Thymus (tissue), 11 donors: ENCODE measurements around the gene SOAT1. TPM values are rescaled to one million over a fixed set of nuclear protein-coding genes. Genes with fewer than 3 reads are reported as not detected.

Experiments
- DNase-seq, 9 donors: peaks; one replicate each; pipeline ENCODE4 v3.0.0-alpha.2; 2013; ENCODE audit warnings: low spot score in 9 of 9, low read depth in 6 of 9, missing footprints in 1 of 9
- H3K27ac ChIP-seq, 2 donors: one replicate each; pipeline ENCODE4 v1.5.1; 2013; ENCODE audit warnings: control low read depth in 1 of 2, low read depth in 1 of 2, low read length in 1 of 2, mild to moderate bottlenecking in 1 of 2, moderate library complexity in 1 of 2
- H3K27me3 ChIP-seq, 2 donors: one replicate each; pipeline ENCODE4 v1.5.1; 2013; ENCODE audit warnings: low read length in 1 of 2; ENCODE audit not compliant: control insufficient read depth in 2 of 2, insufficient read depth in 1 of 2
- H3K36me3 ChIP-seq, 2 donors: one replicate each; pipeline ENCODE4 v1.5.1; 2013; ENCODE audit warnings: low read length in 1 of 2, mild to moderate bottlenecking in 1 of 2, moderate library complexity in 1 of 2; ENCODE audit not compliant: control insufficient read depth in 2 of 2, insufficient read depth in 2 of 2
- H3K4me1 ChIP-seq, 2 donors: one replicate each; pipeline ENCODE4 v1.5.1; 2013; ENCODE audit warnings: low read length in 2 of 2; ENCODE audit not compliant: control insufficient read depth in 2 of 2, insufficient read depth in 2 of 2
- H3K4me3 ChIP-seq, 2 donors: one replicate each; pipeline ENCODE4 v1.5.1; 2013; ENCODE audit warnings: low read length in 2 of 2, control low read depth in 1 of 2, mild to moderate bottlenecking in 1 of 2
- H3K9me3 ChIP-seq, 2 donors: one replicate each; pipeline ENCODE4 v1.5.1; 2013; ENCODE audit warnings: low read length in 1 of 2, mild to moderate bottlenecking in 1 of 2; ENCODE audit not compliant: control insufficient read depth in 2 of 2, insufficient read depth in 1 of 2
- WGBS: extraction: QIAGEN DNeasy Blood & Tissue Kit; methylation state at CpG from one replicate; pipeline ENCODE4 v1.1.7; 2013; 5-methylcytosine and 5-hydroxymethylcytosine counted together
- polyA plus RNA-seq: library from polyadenylated mRNA; stranded (reverse); fragments of 200-250 nt; gene quantifications from one replicate; pipeline ENCODE4 v1.2.3, GENCODE V29; 2013
- total RNA-seq: library from RNA; stranded (reverse); fragments of 120-200 nt; gene quantifications from one replicate; pipeline ENCODE4 v1.2.4, GENCODE V29; 2013
- donor health status: healthy.

SOAT1 gene
- total and polyA plus RNA-seq, 2 donors: 7.9 to 8.8 TPM

DNA sequence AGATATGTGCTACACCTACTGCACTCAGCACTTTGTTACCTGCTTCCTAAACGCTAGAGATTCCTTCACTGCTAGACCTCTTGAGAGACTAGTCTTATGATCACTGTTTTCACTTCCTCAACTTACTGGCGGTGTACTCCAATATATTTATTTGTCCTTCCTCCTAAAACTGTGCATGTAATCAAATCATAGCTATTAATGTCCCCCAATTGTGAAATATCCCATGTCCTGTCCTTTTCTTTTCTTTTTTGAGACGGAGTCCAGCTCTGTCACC lies 3.4 kb downstream of the SOAT1 start:
- Histone ChIP-seq H3K4me1 (peaks cover 14 to 17% of the 10 kb centered on the region in 2 donors), H3K4me3 (no peak overlapping the region), H3K9me3 (no peaks in the 10 kb centered on the region), H3K27me3 (no peaks in the 10 kb centered on the region), H3K36me3 (no peaks in the 10 kb centered on the region), H3K27ac (no peak overlapping the region)
- 94% methylated on average over 3 of the region's 3 CpGs for WGBS
- DNase-seq: no peak

- Histone ChIP-seq H3K9me3 (no peaks in the 10 kb centered on the region), H3K4me1 (peaks cover 10 to 13% of the 10 kb centered on the region in 2 donors), H3K27me3 (no peaks in the 10 kb centered on the region), H3K4me3 (no peak overlapping the region), H3K27ac (no peak overlapping the region), H3K36me3 (no peaks in the 10 kb centered on the region)
- peak in 5 of 9 donors; percentile 20 to 75 (median 43) for DNase-seq
- 38% methylated on average over 3 of the region's 3 CpGs for WGBS
Observed at GRCh38 chr1:179298952-179299351, 5.4 kb downstream of the SOAT1 start.

DNA sequence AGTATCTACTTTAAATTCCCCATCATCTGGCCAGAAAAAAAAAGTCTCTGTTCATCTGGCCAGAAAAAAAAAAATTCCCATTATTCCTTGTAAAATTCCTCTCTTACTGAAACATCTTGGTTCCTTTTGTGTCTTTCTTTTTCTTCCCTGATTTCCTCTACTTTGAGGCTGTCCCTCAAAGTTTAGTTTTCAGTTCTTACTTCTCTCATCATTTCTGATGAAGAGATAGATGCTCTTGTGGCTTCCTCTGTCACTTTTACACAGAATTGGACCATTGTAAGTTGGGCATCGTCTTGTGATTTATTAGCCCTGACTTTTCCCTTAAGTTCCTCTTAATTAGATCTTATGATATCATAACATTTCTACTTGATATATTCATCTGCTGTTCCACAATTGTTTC lies 6.5 kb downstream of the SOAT1 start:
- Histone ChIP-seq H3K36me3 (no peaks in the 10 kb centered on the region), H3K4me3 (no peak overlapping the region), H3K27me3 (no peaks in the 10 kb centered on the region), H3K4me1 (peaks cover 3 to 5% of the 10 kb centered on the region in 2 donors), H3K27ac (no peak overlapping the region), H3K9me3 (no peaks in the 10 kb centered on the region)
- WGBS: 50% methylated on average over 1 of the region's 1 CpG
- no peak for DNase-seq

DNA sequence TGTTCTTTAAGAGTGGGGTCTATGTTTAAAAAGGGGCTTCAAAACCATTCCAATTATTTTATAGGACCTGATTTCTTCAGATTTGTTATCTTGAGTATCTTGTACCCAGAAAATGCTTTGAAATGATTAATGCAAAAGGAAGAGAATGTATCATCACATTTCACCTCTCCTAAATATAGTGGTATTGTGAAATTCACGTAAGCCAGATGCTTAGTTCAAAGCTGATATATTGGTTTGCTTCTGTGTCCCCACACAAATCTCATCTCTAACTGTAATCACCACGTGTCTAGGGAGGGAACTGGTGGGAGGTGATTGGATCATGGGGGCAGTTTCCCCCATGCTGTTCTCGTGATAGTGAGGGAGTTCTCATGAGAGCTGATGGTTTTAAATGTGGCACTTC lies 8.5 kb downstream of the SOAT1 start:
- Histone ChIP-seq H3K9me3 (no peaks in the 10 kb centered on the region), H3K36me3 (peaks cover 0 to 5% of the 10 kb centered on the region in 2 donors), H3K4me3 (no peak overlapping the region), H3K27me3 (no peaks in the 10 kb centered on the region), H3K4me1 (peaks cover 2 to 4% of the 10 kb centered on the region in 2 donors), H3K27ac (no peak overlapping the region)
- DNase-seq: no peak
- 91% methylated on average over 3 of the region's 3 CpGs for WGBS

- peaks cover 0 to 5% of the 10 kb centered on the region in 2 donors for H3K36me3 ChIP-seq
- no peak overlapping the region for H3K27ac ChIP-seq
- H3K4me3 ChIP-seq: no peak overlapping the region
- WGBS: 97% methylated on average over 3 of the region's 3 CpGs
- peaks cover 2 to 4% of the 10 kb centered on the region in 2 donors for H3K4me1 ChIP-seq
- DNase-seq: no peak
- H3K27me3 ChIP-seq: no peaks in the 10 kb centered on the region
- H3K9me3 ChIP-seq: no peaks in the 10 kb centered on the region
Observed at GRCh38 chr1:179303200-179303785, 9.7 kb downstream of the SOAT1 start.

GRCh38 chr1:179305450-179305849 lies 11.9 kb downstream of the SOAT1 start:
- Histone ChIP-seq H3K4me1 (no peaks in the 10 kb centered on the region), H3K27ac (no peak overlapping the region), H3K27me3 (no peaks in the 10 kb centered on the region), H3K9me3 (no peaks in the 10 kb centered on the region), H3K36me3 (peaks cover 0 to 5% of the 10 kb centered on the region in 2 donors), H3K4me3 (no peak overlapping the region)
- no peak for DNase-seq
- 98% methylated on average over 1 of the region's 1 CpG for WGBS

- Histone ChIP-seq H3K27ac (no peak overlapping the region), H3K4me1 (no peaks in the 10 kb centered on the region), H3K36me3 (peaks cover 0 to 5% of the 10 kb centered on the region in 2 donors), H3K9me3 (no peaks in the 10 kb centered on the region), H3K4me3 (no peak overlapping the region), H3K27me3 (no peaks in the 10 kb centered on the region)
- no peak for DNase-seq
- 93% methylated on average over 3 of the region's 3 CpGs for WGBS
Observed at GRCh38 chr1:179310291-179310690, 16.7 kb downstream of the SOAT1 start.

GRCh38 chr1:179310721-179311120 lies 17.1 kb downstream of the SOAT1 start:
- H3K27ac ChIP-seq: no peak overlapping the region
- no peak for DNase-seq
- H3K27me3 ChIP-seq: no peaks in the 10 kb centered on the region
- WGBS: 97% methylated on average over 3 of the region's 3 CpGs
- no peak overlapping the region for H3K4me3 ChIP-seq
- no peaks in the 10 kb centered on the region for H3K9me3 ChIP-seq
- H3K4me1 ChIP-seq: no peaks in the 10 kb centered on the region
- H3K36me3 ChIP-seq: peaks cover 0 to 5% of the 10 kb centered on the region in 2 donors

GRCh38 chr1:179311149-179311700 lies 17.6 kb downstream of the SOAT1 start:
- 98% methylated on average over 5 of the region's 5 CpGs for WGBS
- Histone ChIP-seq H3K27me3 (no peaks in the 10 kb centered on the region), H3K36me3 (no peaks in the 10 kb centered on the region), H3K9me3 (no peaks in the 10 kb centered on the region), H3K4me1 (no peaks in the 10 kb centered on the region), H3K27ac (no peak overlapping the region), H3K4me3 (no peak overlapping the region)
- DNase-seq: no peak
